SK-N-SH treated with all-trans-retinoic acid at 6 μM for 48 hours (cell line): ENCODE results near the gene CCSER1.
A peak's percentile ranks its signal among the peaks of the same experiment; 100 is the strongest.

Experiments used
- ATAC-seq: fragments of 200-7000 bp; cut with Tn5 transposase; 3 replicates; pipeline ENCODE4 v1.9.1; 2020; ENCODE audit warnings: mild to moderate bottlenecking, moderate library complexity
- ARNTL ChIP-seq: fragments of 450-650 bp; formaldehyde crosslinking; IDR thresholded peaks from 2 replicates; pipeline ENCODE4 v1.5.0; 2020; ENCODE audit warnings: low read depth, mild to moderate bottlenecking, moderate library complexity, borderline replicate concordance
- BACH2 ChIP-seq: fragments of 250-450 bp; sonication (Bioruptor Pico); IDR thresholded peaks from 2 replicates; pipeline ENCODE4 v1.9.0; 2021; ENCODE audit warnings: mild to moderate bottlenecking, borderline replicate concordance
- CSDC2 ChIP-seq: fragments of 250-450 bp; sonication (Bioruptor Pico); IDR thresholded peaks from 2 replicates; pipeline ENCODE4 v1.5.0; 2020; ENCODE audit warnings: mild to moderate bottlenecking, moderate library complexity
- ESRRG ChIP-seq: fragments of 250-450 bp; sonication (Bioruptor Pico); IDR thresholded peaks from 2 replicates; pipeline ENCODE4 v1.6.1; 2021; ENCODE audit warnings: mild to moderate bottlenecking
- GLIS3 ChIP-seq: fragments of 250-450 bp; sonication (Bioruptor Pico); IDR thresholded peaks from 2 replicates; pipeline ENCODE4 v1.5.0; 2020; ENCODE audit warnings: mild to moderate bottlenecking, moderate library complexity
- ISL1 ChIP-seq: fragments of 250-450 bp; sonication (Bioruptor Pico); IDR thresholded peaks from 2 replicates; pipeline ENCODE4 v2.1.2; 2022; ENCODE audit warnings: mild to moderate bottlenecking, moderate library complexity
- OSR1 ChIP-seq: fragments of 250-450 bp; sonication (Bioruptor Pico); IDR thresholded peaks from 2 replicates; pipeline ENCODE4 v1.8.0; 2022; ENCODE audit warnings: moderate library complexity, mild to moderate bottlenecking, inconsistent platforms
- PPARA ChIP-seq: fragments of 250-450 bp; sonication (Bioruptor Pico); IDR thresholded peaks from 2 replicates; pipeline ENCODE4 v1.5.0; 2020; ENCODE audit warnings: mild to moderate bottlenecking, borderline replicate concordance
- RARB ChIP-seq: fragments of 250-450 bp; sonication (Bioruptor Pico); IDR thresholded peaks from 2 replicates; pipeline ENCODE4 v1.8.0; 2021; ENCODE audit warnings: mild to moderate bottlenecking, moderate library complexity
- SNAI2 ChIP-seq: fragments of 250-450 bp; sonication (Bioruptor Pico); IDR thresholded peaks from 2 replicates; pipeline ENCODE4 v1.5.0; 2020; ENCODE audit warnings: mild to moderate bottlenecking, moderate library complexity
- TCF4 ChIP-seq: fragments of 250-450 bp; sonication (Bioruptor Pico); IDR thresholded peaks from 2 replicates; pipeline ENCODE4 v1.8.0; 2021; ENCODE audit warnings: mild to moderate bottlenecking, moderate library complexity, borderline replicate concordance
- TOX ChIP-seq: fragments of 250-450 bp; sonication (Bioruptor Pico); IDR thresholded peaks from 2 replicates; pipeline ENCODE4 v1.8.0; 2021; ENCODE audit warnings: mild to moderate bottlenecking, moderate library complexity, borderline replicate concordance
- ZC3H10 ChIP-seq: fragments of 250-450 bp; sonication (Bioruptor Pico); IDR thresholded peaks from 2 replicates; pipeline ENCODE4 v1.5.1; 2021; ENCODE audit warnings: mild to moderate bottlenecking, moderate library complexity
- ZFP3 ChIP-seq: fragments of 250-450 bp; sonication (Bioruptor Pico); IDR thresholded peaks from 2 replicates; pipeline ENCODE4 v1.5.0; 2020; ENCODE audit warnings: mild to moderate bottlenecking, moderate library complexity
- ZFP30 ChIP-seq: fragments of 450-650 bp; formaldehyde crosslinking; IDR thresholded peaks from 2 replicates; pipeline ENCODE4 v1.5.0; 2022; ENCODE audit warnings: mild to moderate bottlenecking, moderate library complexity
- ZNF70 ChIP-seq: fragments of 450-650 bp; formaldehyde crosslinking; IDR thresholded peaks from 2 replicates; pipeline ENCODE4 v1.5.0; 2020; ENCODE audit warnings: mild to moderate bottlenecking, moderate library complexity
- ZNF8 ChIP-seq: fragments of 450-650 bp; formaldehyde crosslinking; IDR thresholded peaks from 2 replicates; pipeline ENCODE4 v1.5.0; 2020; ENCODE audit warnings: mild to moderate bottlenecking, moderate library complexity
- TF ChIP-seq, protein P1 (sequence below): fragments of 250-450 bp; sonication (Bioruptor Pico); IDR thresholded peaks from 2 replicates; pipeline ENCODE4 v1.8.0; 2020; ENCODE audit warnings: mild to moderate bottlenecking, moderate library complexity, borderline replicate concordance
- TF ChIP-seq, protein P2 (sequence below): fragments of 250-450 bp; sonication (Bioruptor Pico); IDR thresholded peaks from 2 replicates; pipeline ENCODE4 v1.8.0; 2021; ENCODE audit warnings: low read depth, mild to moderate bottlenecking, moderate library complexity, borderline replicate concordance
- TF ChIP-seq, protein P3 (sequence below): fragments of 250-450 bp; sonication (Bioruptor Pico); IDR thresholded peaks from 2 replicates; pipeline ENCODE4 v1.5.1; 2020; ENCODE audit warnings: low read depth, mild to moderate bottlenecking, moderate library complexity
- TF ChIP-seq, protein P4 (sequence below): fragments of 250-450 bp; sonication (Bioruptor Pico); IDR thresholded peaks from 2 replicates; pipeline ENCODE4 v1.5.1; 2021; ENCODE audit warnings: mild to moderate bottlenecking, moderate library complexity
- TF ChIP-seq, protein P5 (sequence below): fragments of 250-450 bp; sonication (Bioruptor Pico); IDR thresholded peaks from 2 replicates; pipeline ENCODE4 v1.5.0; 2020; ENCODE audit warnings: mild to moderate bottlenecking, moderate library complexity

Gene CCSER1

DNA sequence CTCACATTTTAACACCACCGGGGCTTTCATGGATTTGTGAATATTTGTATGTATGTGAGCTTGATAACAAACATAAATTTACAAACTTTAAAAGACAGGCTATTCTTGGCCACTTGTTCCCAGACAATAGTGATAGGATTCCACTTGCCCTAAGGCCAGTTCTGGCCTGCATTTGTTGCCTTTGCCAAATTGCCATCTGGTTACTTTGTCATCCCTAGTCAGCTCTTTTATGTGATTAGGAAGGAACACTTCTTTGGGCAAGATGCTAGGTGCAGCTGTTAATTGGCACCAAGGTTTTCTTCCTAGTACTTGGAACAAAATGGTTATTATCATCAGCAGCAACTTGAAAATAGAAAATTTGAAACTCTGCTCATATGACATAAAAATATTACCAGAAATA, 63.3 kb downstream of the CCSER1 start:
- no peak for TF ChIP-seq BACH2 (CRISPR knock-in tag)
- no peak for TF ChIP-seq GLIS3
- TF ChIP-seq ARNTL (CRISPR knock-in tag) = no peak
- TF ChIP-seq ZFP30 (CRISPR knock-in tag) = no peak
- TF ChIP-seq CSDC2 (CRISPR knock-in tag) = no peak
- TF ChIP-seq TOX = no peak
- TF ChIP-seq TCF4 = no peak
- TF ChIP-seq, protein P1, sequence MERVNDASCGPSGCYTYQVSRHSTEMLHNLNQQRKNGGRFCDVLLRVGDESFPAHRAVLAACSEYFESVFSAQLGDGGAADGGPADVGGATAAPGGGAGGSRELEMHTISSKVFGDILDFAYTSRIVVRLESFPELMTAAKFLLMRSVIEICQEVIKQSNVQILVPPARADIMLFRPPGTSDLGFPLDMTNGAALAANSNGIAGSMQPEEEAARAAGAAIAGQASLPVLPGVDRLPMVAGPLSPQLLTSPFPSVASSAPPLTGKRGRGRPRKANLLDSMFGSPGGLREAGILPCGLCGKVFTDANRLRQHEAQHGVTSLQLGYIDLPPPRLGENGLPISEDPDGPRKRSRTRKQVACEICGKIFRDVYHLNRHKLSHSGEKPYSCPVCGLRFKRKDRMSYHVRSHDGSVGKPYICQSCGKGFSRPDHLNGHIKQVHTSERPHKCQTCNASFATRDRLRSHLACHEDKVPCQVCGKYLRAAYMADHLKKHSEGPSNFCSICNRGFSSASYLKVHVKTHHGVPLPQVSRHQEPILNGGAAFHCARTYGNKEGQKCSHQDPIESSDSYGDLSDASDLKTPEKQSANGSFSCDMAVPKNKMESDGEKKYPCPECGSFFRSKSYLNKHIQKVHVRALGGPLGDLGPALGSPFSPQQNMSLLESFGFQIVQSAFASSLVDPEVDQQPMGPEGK (CRISPR knock-in tag) = no peak
- TF ChIP-seq SNAI2 (CRISPR knock-in tag) = no peak
- no peak for TF ChIP-seq ZNF8 (CRISPR knock-in tag)
- TF ChIP-seq, protein P2, sequence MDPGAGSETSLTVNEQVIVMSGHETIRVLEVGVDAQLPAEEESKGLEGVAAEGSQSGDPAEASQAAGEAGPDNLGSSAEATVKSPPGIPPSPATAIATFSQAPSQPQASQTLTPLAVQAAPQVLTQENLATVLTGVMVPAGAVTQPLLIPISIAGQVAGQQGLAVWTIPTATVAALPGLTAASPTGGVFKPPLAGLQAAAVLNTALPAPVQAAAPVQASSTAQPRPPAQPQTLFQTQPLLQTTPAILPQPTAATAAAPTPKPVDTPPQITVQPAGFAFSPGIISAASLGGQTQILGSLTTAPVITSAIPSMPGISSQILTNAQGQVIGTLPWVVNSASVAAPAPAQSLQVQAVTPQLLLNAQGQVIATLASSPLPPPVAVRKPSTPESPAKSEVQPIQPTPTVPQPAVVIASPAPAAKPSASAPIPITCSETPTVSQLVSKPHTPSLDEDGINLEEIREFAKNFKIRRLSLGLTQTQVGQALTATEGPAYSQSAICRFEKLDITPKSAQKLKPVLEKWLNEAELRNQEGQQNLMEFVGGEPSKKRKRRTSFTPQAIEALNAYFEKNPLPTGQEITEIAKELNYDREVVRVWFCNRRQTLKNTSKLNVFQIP (CRISPR knock-in tag) = no peak
- TF ChIP-seq, all 23 proteins: peak for 0
- no peak for ATAC-seq

DNA sequence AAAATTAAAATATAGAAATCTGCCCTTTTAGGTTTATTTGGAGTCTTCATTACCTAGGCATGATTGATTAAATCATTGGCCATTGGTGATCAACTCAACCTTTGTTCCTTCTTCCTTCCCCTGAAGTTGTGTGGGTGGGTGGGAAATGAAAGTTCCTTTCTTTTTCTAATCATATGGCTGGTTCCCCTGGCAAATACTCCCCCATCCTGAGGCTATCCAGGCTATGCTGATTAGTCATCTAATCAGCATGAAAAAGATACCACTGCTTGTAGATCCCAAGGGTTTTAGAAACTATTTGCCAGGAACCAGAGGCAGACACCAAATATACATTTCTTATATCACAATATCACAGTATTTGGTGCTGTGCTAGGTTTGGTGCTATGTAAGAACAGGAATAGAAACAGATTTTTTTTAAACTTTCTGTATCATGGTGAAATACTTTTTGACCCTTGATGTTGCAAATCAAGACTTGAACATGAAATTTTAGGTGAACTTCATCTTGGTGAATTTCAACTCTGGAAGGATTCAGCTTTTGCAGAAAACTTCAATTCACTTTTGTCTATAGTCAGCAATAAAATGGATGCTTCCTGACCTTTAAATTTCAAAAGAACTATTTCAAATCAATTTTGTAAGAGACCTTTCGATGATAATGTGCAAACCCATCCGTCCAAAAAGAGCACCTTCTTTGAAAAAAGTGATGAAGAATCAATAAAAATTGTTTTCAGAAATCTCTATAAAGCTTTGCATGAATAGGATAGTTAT, 71.1 kb downstream of the CCSER1 start:
- ATAC-seq = no peak

DNA sequence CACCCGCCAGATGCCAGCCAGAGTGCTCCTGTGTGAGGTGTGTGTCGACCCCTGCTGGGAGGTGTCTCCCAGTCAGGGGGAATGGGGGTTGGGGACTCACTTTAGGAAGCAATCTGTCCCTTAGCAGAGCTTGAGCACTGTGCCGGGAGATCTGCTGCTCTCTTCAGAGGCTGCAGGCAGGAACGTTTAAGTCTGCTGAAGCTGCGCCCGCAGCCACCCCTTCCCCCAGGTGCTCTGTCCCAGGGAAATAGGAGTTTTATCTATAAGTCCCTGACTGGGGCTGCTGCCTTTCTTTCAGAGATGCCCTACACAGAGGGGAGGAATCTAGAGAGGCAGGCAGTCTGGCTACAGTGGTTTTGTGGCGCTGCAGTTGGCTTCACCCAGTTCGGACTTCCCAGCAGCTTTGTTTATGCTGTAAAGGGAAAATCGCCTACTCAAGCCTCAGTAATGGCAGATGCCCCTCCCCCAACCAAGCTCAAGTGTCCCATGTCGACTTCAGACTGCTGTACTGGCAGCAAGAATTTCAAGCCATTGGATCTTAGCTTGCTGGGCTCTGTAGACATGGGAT, 80.8 kb downstream of the CCSER1 start:
- TF ChIP-seq GLIS3 (no peak), ARNTL (CRISPR knock-in tag) (no peak), OSR1 (CRISPR knock-in tag) (no peak), ISL1 (CRISPR knock-in tag) (no peak), ZNF70 (CRISPR knock-in tag) (no peak), TOX (no peak), ZNF8 (CRISPR knock-in tag) (no peak), ZFP3 (no peak), RARB (CRISPR knock-in tag) (no peak), ZFP30 (CRISPR knock-in tag) (no peak), PPARA (CRISPR knock-in tag) (no peak), ESRRG (CRISPR knock-in tag) (no peak), BACH2 (CRISPR knock-in tag) (no peak), ZC3H10 (CRISPR knock-in tag) (no peak), TCF4 (no peak)
- TF ChIP-seq, protein P3, sequence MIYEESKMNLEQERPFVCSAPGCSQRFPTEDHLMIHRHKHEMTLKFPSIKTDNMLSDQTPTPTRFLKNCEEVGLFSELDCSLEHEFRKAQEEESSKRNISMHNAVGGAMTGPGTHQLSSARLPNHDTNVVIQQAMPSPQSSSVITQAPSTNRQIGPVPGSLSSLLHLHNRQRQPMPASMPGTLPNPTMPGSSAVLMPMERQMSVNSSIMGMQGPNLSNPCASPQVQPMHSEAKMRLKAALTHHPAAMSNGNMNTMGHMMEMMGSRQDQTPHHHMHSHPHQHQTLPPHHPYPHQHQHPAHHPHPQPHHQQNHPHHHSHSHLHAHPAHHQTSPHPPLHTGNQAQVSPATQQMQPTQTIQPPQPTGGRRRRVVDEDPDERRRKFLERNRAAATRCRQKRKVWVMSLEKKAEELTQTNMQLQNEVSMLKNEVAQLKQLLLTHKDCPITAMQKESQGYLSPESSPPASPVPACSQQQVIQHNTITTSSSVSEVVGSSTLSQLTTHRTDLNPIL (CRISPR knock-in tag) = no peak
- TF ChIP-seq, protein P2 (CRISPR knock-in tag) = no peak
- TF ChIP-seq, protein P4, sequence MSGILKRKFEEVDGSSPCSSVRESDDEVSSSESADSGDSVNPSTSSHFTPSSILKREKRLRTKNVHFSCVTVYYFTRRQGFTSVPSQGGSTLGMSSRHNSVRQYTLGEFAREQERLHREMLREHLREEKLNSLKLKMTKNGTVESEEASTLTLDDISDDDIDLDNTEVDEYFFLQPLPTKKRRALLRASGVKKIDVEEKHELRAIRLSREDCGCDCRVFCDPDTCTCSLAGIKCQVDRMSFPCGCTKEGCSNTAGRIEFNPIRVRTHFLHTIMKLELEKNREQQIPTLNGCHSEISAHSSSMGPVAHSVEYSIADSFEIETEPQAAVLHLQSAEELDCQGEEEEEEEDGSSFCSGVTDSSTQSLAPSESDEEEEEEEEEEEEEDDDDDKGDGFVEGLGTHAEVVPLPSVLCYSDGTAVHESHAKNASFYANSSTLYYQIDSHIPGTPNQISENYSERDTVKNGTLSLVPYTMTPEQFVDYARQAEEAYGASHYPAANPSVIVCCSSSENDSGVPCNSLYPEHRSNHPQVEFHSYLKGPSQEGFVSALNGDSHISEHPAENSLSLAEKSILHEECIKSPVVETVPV = no peak
- TF ChIP-seq, protein P5, sequence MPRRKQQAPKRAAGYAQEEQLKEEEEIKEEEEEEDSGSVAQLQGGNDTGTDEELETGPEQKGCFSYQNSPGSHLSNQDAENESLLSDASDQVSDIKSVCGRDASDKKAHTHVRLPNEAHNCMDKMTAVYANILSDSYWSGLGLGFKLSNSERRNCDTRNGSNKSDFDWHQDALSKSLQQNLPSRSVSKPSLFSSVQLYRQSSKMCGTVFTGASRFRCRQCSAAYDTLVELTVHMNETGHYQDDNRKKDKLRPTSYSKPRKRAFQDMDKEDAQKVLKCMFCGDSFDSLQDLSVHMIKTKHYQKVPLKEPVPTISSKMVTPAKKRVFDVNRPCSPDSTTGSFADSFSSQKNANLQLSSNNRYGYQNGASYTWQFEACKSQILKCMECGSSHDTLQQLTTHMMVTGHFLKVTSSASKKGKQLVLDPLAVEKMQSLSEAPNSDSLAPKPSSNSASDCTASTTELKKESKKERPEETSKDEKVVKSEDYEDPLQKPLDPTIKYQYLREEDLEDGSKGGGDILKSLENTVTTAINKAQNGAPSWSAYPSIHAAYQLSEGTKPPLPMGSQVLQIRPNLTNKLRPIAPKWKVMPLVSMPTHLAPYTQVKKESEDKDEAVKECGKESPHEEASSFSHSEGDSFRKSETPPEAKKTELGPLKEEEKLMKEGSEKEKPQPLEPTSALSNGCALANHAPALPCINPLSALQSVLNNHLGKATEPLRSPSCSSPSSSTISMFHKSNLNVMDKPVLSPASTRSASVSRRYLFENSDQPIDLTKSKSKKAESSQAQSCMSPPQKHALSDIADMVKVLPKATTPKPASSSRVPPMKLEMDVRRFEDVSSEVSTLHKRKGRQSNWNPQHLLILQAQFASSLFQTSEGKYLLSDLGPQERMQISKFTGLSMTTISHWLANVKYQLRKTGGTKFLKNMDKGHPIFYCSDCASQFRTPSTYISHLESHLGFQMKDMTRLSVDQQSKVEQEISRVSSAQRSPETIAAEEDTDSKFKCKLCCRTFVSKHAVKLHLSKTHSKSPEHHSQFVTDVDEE (CRISPR knock-in tag) = no peak
- TF ChIP-seq, protein P1 (CRISPR knock-in tag) = no peak
- TF ChIP-seq, all 23 proteins: peak for 0

More for the DNA sequence above, 71.1 kb downstream of the CCSER1 start:
- peak; percentile 11; the same call in 1 of the 2 replicates for TF ChIP-seq ISL1 (CRISPR knock-in tag)
- no peak for TF ChIP-seq ZFP3

More for the DNA sequence above, 80.8 kb downstream of the CCSER1 start:
- ATAC-seq = no peak
